GM12892 (cell line): Measurements from ENCODE around the gene SNX22.

ENCODE experiments used
- POLR2AphosphoS5 ChIP-seq: IDR thresholded peaks from 2 replicates; pipeline ENCODE4 v1.6.1; 2011; ENCODE audit warnings: low read depth, low read length, control low read depth
- TAF1 ChIP-seq: IDR thresholded peaks from 2 replicates; pipeline ENCODE4 v1.6.1; 2011; ENCODE audit warnings: low read depth, mild to moderate bottlenecking, control low read depth, low read length, borderline replicate concordance

DNA sequence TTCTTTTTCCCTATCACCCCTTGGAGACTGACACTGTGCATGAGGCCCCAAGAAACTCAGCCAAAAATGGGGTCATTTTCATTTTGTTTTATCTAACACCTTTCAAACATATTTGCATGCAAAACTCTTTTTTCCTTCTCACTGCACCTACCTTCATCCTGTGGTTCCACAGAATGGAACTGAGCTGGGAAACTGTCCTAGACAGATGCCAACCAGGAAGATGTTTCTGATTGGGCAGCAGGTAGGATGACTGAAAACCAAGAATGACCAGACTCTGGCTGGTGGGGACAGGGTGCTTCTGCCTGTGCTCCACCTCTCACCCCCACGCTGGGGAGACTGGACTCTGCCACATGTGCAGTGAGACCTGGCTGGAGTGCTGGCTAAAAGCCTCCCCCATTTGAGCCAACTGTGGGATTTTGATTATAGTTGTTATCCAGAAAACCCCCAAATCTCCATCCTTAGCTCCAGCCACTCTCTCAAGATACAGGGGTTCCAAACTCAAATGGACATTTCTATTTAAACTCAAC, 6.1 kb downstream of the SNX22 start:
- TF ChIP-seq POLR2AphosphoS5, result no peak; the same call in 1 of the 2 replicates
- no peak for TF ChIP-seq TAF1
